ENCODE data around the gene TMEM161A. TPM values are rescaled to one million over a fixed set of nuclear protein-coding genes. Genes with fewer than 3 reads are reported as not detected.

The TMEM161A gene
- total RNA-seq, 1 donor from 2014 or later = 11.3 TPM

- no peak for DNase-seq (ENCODE audit: low read depth in 2 of 2)
These were observed 40.1 kb downstream of the TMEM161A start for GRCh38 chr19:19098084-19098702.

- DNase-seq (ENCODE audit: low read depth in 2 of 2) = no peak
These were observed 41.3 kb downstream of the TMEM161A start for GRCh38 chr19:19096641-19097627.

GRCh38 chr19:19095691-19096090, 42.6 kb downstream of the TMEM161A start:
- DNase-seq (ENCODE audit: low read depth in 2 of 2) = no peak

- no peak for DNase-seq (ENCODE audit: low read depth in 2 of 2)
These were observed 43.8 kb downstream of the TMEM161A start for GRCh38 chr19:19094513-19094912.

- DNase-seq (ENCODE audit: low read depth in 2 of 2) = no peak
These were observed 50.6 kb downstream of the TMEM161A start for GRCh38 chr19:19087676-19088075.

GRCh38 chr19:19083413-19084178, 54.7 kb downstream of the TMEM161A start:
- no peak for DNase-seq (ENCODE audit: low read depth in 2 of 2)

GRCh38 chr19:19081642-19082151, 56.6 kb downstream of the TMEM161A start:
- no peak for DNase-seq (ENCODE audit: low read depth in 2 of 2)

GRCh38 chr19:19079571-19079970, 58.7 kb downstream of the TMEM161A start:
- no peak for DNase-seq (ENCODE audit: low read depth in 2 of 2)

GRCh38 chr19:19078801-19079200, 59.5 kb downstream of the TMEM161A start:
- no peak for DNase-seq (ENCODE audit: low read depth in 2 of 2)

- DNase-seq (ENCODE audit: low read depth in 2 of 2) = no peak
These were observed 61.2 kb downstream of the TMEM161A start for GRCh38 chr19:19077103-19077502.

- no peak for DNase-seq (ENCODE audit: low read depth in 2 of 2)
These were observed 61.8 kb downstream of the TMEM161A start for GRCh38 chr19:19076476-19076875.

GRCh38 chr19:19075126-19075525, 63.2 kb downstream of the TMEM161A start:
- DNase-seq (ENCODE audit: low read depth in 2 of 2) = peak; percentile 60 to 73

GRCh38 chr19:19074196-19074882, 63.9 kb downstream of the TMEM161A start:
- DNase-seq (ENCODE audit: low read depth in 2 of 2) = no peak

- no peak for DNase-seq (ENCODE audit: low read depth in 2 of 2)
These were observed 66.4 kb downstream of the TMEM161A start for GRCh38 chr19:19071897-19072296.

Other genes with a start within 250 kb of the TMEM161A start
- 2.4 and 5.1 TPM in 2 replicates for gene CERS1, start 242.3 kb downstream of the TMEM161A start, total RNA-seq
- gene COPE, start 219.1 kb downstream of the TMEM161A start, total RNA-seq = 161 and 214 TPM in 2 replicates
- gene DDX49, start 218.8 kb downstream of the TMEM161A start, total RNA-seq = 42.7 and 43.9 TPM in 2 replicates
- gene HOMER3, start 197.3 kb downstream of the TMEM161A start, total RNA-seq = 96.2 and 232 TPM in 2 replicates
- 11.0 and 16.1 TPM in 2 replicates for gene SUGP2, start 105.0 kb downstream of the TMEM161A start, total RNA-seq
- 41.0 and 53.7 TPM in 2 replicates for gene ARMC6, start 104.9 kb downstream of the TMEM161A start, total RNA-seq
- gene SLC25A42, start 74.5 kb downstream of the TMEM161A start, total RNA-seq = 3.7 and 4.7 TPM in 2 replicates
- not detected in 2 replicates for gene MEF2B, start 31.8 kb upstream of the TMEM161A start, total RNA-seq
- 15.8 and 17.8 TPM in 2 replicates for gene BORCS8, start 53.7 kb upstream of the TMEM161A start, total RNA-seq
- 70.7 and 83.3 TPM in 2 replicates for gene RFXANK, start 53.8 kb upstream of the TMEM161A start, total RNA-seq
- gene NR2C2AP, start 64.9 kb upstream of the TMEM161A start, total RNA-seq = 8.1 and 10.6 TPM in 2 replicates
- gene NCAN, start 73.5 kb upstream of the TMEM161A start, total RNA-seq = under 0.01 TPM in 1 of 2 replicates, not detected in the other
- not detected in 2 replicates for gene TM6SF2, start 134.8 kb upstream of the TMEM161A start, total RNA-seq
- 17.7 TPM in 2 replicates for gene SUGP1, start 182.0 kb upstream of the TMEM161A start, total RNA-seq
- gene MAU2, start 182.4 kb upstream of the TMEM161A start, total RNA-seq = 16.9 and 38.2 TPM in 2 replicates